A673 (cell line): ENCODE measurements around the gene UNC50. TPM values are rescaled to one million over a fixed set of nuclear protein-coding genes. Genes with fewer than 3 reads are reported as not detected.

Source experiments
- BruUV-seq: library from RNA; stranded (reverse); fragments of 400-500 nt; replicated peaks from 2 replicates; lab custom pipeline; 2021; lab: Mats Ljungman, UMichigan
- CTCF ChIA-PET: fragments of 300-600 bp; sonication (Branson Sonifier 250); formaldehyde crosslinking; loops from one replicate; lab custom pipeline; 2022; ENCODE audit warnings: antibody characterized with exemption; lab: Charles Lee
- POLR2A ChIA-PET: fragments of 300-600 bp; sonication (Branson Sonifier 250); formaldehyde crosslinking; loops from one replicate; lab custom pipeline; 2022; ENCODE audit warnings: antibody characterized with exemption; ENCODE audit not compliant: low non-redundant PET; lab: Charles Lee
- DNase-seq: peaks from one replicate; pipeline ENCODE4 v3.0.0-alpha.2; 2015; ENCODE audit warnings: low spot score
- H3K27ac ChIP-seq: fragments of 200-600 bp; sonication (generic); 2 replicates; pipeline ENCODE4 v1.5.1; 2016; ENCODE audit warnings: mixed run types, low read depth, mild to moderate bottlenecking, mixed read lengths, antibody characterized with exemption, low read length; ENCODE audit not compliant: poor library complexity, severe bottlenecking
- H3K27me3 ChIP-seq: fragments of 200-600 bp; sonication (generic); replicated peaks from 2 replicates; pipeline ENCODE4 v1.6.1; 2017; ENCODE audit warnings: mixed run types, low read depth, mild to moderate bottlenecking, mixed read lengths, antibody characterized with exemption, low read length; ENCODE audit not compliant: insufficient read depth, poor library complexity
- H3K36me3 ChIP-seq: fragments of 200-600 bp; sonication (generic); 2 replicates; pipeline ENCODE4 v1.6.1; 2016; ENCODE audit warnings: mixed run types, mild to moderate bottlenecking, mixed read lengths, antibody characterized with exemption, low read length; ENCODE audit not compliant: insufficient read depth, poor library complexity, severe bottlenecking
- H3K4me1 ChIP-seq: fragments of 200-600 bp; sonication (generic); 2 replicates; pipeline ENCODE4 v1.6.1; 2017; ENCODE audit warnings: mixed run types, mild to moderate bottlenecking, mixed read lengths, antibody characterized with exemption, low read length; ENCODE audit not compliant: insufficient read depth, poor library complexity, severe bottlenecking
- H3K4me3 ChIP-seq: fragments of 200-600 bp; sonication (generic); 2 replicates; pipeline ENCODE4 v1.5.1; 2016; ENCODE audit warnings: low read depth, mixed run types, mild to moderate bottlenecking, mixed read lengths, low read length; ENCODE audit not compliant: poor library complexity, severe bottlenecking
- H3K9me3 ChIP-seq: fragments of 200-600 bp; sonication (generic); 2 replicates; pipeline ENCODE4 v1.6.1; 2016; ENCODE audit warnings: mixed run types, low read depth, mild to moderate bottlenecking, mixed read lengths, antibody characterized with exemption, low read length; ENCODE audit not compliant: poor library complexity, severe bottlenecking
- CTCF ChIP-seq: fragments of 300-800, 200-600 bp; sonication (generic); conservative IDR thresholded peaks from 2 replicates; pipeline ENCODE4 v1.5.1; 2017; ENCODE audit warnings: low read depth, mild to moderate bottlenecking, antibody characterized with exemption, low read length, moderate library complexity, mixed read lengths
- EZH2 ChIP-seq: fragments of 200-600 bp; sonication (generic); IDR thresholded peaks from 2 replicates; pipeline ENCODE4 v1.6.1; 2017; ENCODE audit warnings: borderline replicate concordance, low read depth, mild to moderate bottlenecking, mixed read lengths, antibody characterized with exemption, low read length; ENCODE audit not compliant: poor library complexity, severe bottlenecking
- intact Hi-C: fragments of 100-400 bp; cut with micrococcal nuclease; formaldehyde crosslinking; loops from one replicate; pipeline ENCODE4 v1.10.0; 2022; ENCODE audit not compliant: unreplicated experiment
- total RNA-seq: library from RNA; stranded (reverse); gene quantifications from 2 replicates; pipeline ENCODE4 v1.2.3, GENCODE V29; 2021

The UNC50 gene
- total RNA-seq, 1 experiment from 2014 or later: 32.5 TPM

- no peak for TF ChIP-seq EZH2
- TF ChIP-seq CTCF: no peak
- CTCF ChIA-PET: no interaction called here
Observed at GRCh38 chr2:98571796-98572195, 36.6 kb upstream of the UNC50 start.

GRCh38 chr2:98572211-98572610 lies 36.2 kb upstream of the UNC50 start:
- DNase-seq: no peak
- no peak overlapping the region for H3K27ac ChIP-seq
- ChIA-PET CTCF (no interaction called here), POLR2A (no interaction called here)
- TF ChIP-seq CTCF: no peak
- TF ChIP-seq EZH2: no peak
- no peaks in the 10 kb centered on the region for H3K27me3 ChIP-seq
- no peak overlapping the region for H3K4me3 ChIP-seq
- peaks cover 13% of the 10 kb centered on the region for H3K36me3 ChIP-seq
- intact Hi-C loops: no loop called here
- H3K4me1 ChIP-seq: no peaks in the 10 kb centered on the region
- H3K9me3 ChIP-seq: no peaks in the 10 kb centered on the region
- no TSS peak for BruUV-seq

More at GRCh38 chr2:98571796-98572195, 36.6 kb upstream of the UNC50 start:
- H3K27me3 ChIP-seq: no peaks in the 10 kb centered on the region
- peaks cover 13% of the 10 kb centered on the region for H3K36me3 ChIP-seq
- DNase-seq: no peak
- no peaks in the 10 kb centered on the region for H3K9me3 ChIP-seq
- POLR2A ChIA-PET: no interaction called here
- H3K4me1 ChIP-seq: no peaks in the 10 kb centered on the region
- H3K4me3 ChIP-seq: no peak overlapping the region
- intact Hi-C loops: no loop called here
- BruUV-seq: no TSS peak
- H3K27ac ChIP-seq: no peak overlapping the region

GRCh38 chr2:98572676-98573075 lies 35.7 kb upstream of the UNC50 start:
- TF ChIP-seq CTCF: no peak
- TF ChIP-seq EZH2: no peak

More at GRCh38 chr2:98572676-98573075, 35.7 kb upstream of the UNC50 start:
- CTCF ChIA-PET: no interaction called here
- Histone ChIP-seq H3K27me3 (no peaks in the 10 kb centered on the region), H3K36me3 (peaks cover 13% of the 10 kb centered on the region), H3K27ac (no peak overlapping the region), H3K4me1 (no peaks in the 10 kb centered on the region), H3K9me3 (no peaks in the 10 kb centered on the region), H3K4me3 (no peak overlapping the region)
- no peak for DNase-seq
- intact Hi-C loops: no loop called here
- POLR2A ChIA-PET: no interaction called here
- no TSS peak for BruUV-seq
